KBM-7 (cell line): ENCODE measurements around the gene CLEC18B.
"Not testable (repeated sequence)": the region's sequence is repeated elsewhere in the genome, so short reads cannot be mapped to it uniquely, and the experiment has no call there.

Source experiments
- DNase-seq: peaks from one replicate; pipeline ENCODE4 v3.0.0-alpha.2; 2015
- in situ Hi-C: fragments of 300-500 bp; cut with MboI; formaldehyde crosslinking; loops from 2 replicates; pipeline ENCODE4 v1.14.3; 2020; ENCODE audit warnings: low sequenced_read_pairs, low pct_unique_long_range_greater_than_20kb, mixed read lengths

The CLEC18B gene

DNA sequence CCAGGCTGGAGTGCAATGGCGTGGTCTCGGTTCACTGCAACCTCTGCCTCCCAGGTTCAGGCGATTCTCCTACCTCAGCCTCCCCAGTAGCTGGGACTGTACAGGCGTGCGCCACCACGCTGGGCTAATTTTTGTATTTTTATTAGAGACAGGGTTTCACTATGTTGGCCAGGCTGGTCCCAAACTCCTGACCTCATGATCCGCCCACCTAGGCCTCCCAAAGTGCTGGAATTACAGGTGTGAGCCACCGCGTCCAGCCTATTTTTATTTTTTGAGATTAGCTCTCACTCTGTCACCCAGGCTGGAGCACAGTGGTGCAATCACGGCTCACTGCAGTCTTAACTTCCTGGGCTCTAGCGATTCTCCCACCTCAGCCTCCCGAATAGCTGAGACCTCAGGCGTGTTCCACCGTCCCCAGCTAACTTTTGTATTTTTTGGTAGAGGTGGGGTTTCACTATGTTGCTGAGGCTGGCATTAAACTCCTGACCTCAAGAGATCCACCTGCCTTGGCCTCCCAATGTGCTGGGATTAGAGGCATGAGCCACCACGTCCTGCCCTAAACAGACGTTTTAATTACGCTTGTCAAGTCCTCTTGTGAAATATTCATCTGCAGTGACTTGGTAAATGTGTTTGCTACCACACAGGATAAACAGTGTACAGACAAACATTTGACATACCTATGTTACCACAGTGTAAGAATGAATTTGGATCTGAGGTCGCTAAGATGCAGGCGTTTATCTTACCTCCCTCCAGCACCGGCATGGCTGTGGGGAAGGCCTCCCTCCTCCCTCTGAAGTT lies 50.7 kb downstream of the CLEC18B start:
- in situ Hi-C loops, DNase-seq: not testable (repeated sequence)

DNA sequence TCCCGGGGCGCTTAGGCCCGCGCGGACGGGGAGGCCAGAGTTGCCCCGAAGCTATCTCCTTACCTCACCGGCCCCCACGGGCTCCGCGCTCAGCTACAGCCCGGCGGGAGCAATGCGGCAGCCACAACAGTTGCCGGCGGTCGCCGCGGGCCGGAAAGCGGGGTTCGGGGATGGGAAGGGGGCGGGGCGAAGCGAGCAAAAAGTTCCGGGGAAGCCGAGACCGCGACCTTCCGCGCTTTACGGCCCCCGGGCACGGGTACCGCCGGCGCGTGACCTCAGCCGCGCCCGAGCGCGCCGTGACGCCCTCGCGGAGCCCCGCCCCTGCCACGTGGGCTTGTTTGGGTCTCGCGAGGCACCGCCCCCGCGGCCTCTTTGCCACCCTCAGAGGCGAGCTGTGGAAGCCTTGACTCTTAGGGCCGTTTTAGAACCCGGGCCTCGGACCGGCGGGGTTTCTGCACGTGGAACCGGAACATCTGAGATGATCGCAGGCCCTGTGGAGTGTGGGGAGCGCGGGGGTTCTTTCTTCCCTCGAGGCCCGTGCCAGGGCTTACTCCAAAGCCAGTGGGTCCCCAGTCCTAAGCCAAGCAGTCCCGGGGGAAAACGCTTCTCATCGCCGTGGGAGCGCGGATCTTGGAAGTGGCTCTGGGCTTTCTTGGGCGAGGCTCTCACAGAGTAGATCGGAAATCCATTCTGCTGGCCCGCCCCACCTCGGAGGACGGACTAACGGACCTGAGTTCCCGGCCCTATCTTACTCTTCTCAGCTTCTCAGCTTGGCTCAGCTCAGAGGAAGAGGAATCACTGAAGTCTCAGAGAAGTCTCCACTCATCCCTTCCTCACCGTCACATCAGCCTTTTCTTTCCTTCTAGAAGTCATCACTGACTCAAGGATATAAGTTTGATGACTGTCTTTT lies 53.0 kb downstream of the CLEC18B start:
- in situ Hi-C loops: not testable (repeated sequence)

DNA sequence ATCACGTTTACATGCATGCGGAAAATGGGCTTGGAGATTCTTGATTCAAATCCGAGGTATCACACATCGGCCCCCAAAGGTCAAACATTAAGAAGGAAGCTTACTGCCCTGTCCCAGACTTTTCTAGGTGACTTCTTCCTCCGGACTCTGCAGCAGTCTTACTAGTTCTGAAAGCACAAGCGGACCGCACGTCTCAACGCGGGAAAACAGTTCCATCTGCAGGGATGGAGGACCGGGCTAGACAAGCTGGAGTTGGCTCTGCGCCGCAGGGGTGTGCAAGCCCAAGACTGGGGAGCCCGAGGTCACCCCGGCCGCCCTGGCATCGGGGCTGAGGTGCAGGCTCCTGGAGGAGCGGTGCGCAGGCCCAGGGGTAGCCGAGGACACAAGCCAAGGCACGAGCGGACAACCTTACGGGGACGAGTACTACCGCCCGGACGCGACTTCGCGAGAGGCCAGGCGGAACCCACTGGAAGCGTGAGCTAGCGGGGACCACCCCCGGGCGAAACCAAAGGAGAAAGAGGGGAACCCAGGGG lies 53.7 kb downstream of the CLEC18B start:
- in situ Hi-C loops: not testable (repeated sequence)
- DNase-seq: peak; percentile 68

More for the DNA sequence above, 53.0 kb downstream of the CLEC18B start:
- peak; percentile 97 for DNase-seq

DNA sequence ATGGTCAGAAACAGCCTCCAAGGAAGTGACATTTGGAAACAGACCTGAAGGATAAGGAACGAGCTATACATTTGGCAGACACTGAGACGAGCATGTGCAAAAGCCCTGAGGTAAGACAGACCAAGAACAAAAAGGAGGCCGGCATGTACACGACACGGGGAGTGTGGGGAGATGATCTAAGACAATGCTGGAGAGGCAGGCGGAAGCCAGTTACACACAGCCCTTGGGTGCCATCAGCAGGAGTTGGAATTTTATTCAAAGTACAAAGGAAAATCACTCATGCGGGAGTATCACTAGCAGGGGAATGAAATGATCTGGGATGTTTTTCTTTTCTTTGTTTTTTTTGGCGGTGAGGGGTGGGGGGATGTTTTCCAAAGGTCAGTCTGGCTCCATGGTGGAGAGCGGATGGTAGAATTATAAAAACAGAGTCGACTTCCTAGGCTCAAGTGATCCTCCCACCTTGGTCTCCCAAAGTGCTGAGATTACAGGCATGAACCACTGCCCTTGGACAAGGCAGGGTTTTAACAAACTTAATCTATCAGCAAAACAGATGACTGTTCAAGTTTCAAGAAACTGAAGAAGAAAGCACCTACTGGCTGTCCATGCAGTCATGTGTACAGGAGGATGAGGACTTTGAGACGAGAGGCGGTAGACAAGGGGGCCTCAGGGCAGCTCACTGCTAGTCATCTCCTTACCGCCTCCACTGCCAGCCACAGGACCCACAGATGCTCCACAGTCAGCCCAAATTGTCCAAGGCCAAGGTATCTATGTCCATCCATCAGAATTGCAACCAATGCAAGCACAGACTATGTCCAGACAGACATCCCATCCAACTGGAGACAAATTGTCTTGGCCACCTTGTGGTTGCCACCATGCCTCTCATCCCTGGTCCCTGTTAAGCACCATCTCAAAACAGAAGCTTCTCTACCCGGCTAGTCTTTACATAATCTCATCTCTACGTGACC lies 59.4 kb downstream of the CLEC18B start:
- DNase-seq, in situ Hi-C loops: not testable (repeated sequence)
